HK-2 (cell line): ENCODE measurements around the gene GOSR1.
"Not testable (repeated sequence)": the region's sequence is repeated elsewhere in the genome, so short reads cannot be mapped to it uniquely, and the experiment has no call there.

Experiments used
- DNase-seq: peaks from one replicate; pipeline ENCODE4 v3.0.0-alpha.2; 2018; ENCODE audit not compliant: unreplicated experiment

GOSR1 gene

DNA sequence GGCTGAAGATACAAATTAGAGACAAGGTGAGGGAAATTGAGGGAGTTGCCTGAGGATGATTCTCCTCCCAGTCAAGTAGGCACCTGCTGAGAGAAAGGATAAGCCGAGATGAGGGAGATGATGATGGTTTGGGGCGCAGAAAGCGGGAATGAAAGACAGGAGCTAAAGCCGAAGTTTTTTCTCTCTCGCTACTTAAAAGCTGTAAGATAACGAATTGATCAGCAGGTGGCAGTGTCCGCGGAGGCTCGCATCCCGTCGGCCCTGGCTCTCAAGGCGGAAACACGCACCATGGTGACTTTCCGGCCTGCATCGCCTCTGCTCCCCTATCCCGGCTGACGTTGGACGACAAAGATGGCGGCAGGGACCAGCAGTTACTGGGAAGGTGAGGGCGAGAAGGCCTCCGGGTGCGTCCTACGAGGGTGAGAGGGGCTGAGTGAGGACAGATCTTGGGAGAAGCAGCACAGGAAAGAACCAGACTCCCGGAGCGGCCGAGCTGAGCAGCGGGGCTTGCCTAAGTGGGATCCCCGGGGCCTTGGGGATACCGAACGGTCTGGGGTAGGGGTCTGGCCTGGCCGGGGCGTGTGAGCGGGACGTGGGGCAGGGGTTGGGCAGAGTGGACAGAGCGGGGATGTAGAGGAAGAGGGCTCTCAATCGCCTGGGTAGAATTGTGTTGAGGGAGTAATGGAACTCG is at the start of gene GOSR1:
GOSR1 (plus strand) TSS at position 326 of the 691 bp plus-strand sequence; CDS start at position 352, 26 bp downstream.
- peak; percentile 93 for DNase-seq

DNA sequence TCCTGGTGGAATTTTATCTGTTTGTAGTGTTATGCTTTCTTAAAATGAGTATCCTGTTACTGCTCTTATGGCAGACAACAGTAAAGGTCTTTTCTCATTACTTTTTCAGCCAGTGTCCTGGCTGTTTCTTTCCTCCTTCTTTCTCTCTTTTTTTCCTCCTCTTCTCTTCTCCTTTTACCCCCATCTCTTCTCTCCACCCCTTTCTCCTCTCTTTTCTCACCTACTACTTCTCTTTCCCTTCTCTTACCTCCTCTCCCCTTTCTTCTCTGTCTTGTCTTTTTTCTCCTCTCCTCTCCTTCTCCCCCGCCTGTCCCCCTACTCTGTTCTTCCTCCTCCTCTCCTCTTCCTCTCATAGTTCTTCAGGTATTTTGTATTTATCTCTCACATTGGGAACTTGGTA is 49.6 kb upstream of the GOSR1 start:
- no peak for DNase-seq

DNA sequence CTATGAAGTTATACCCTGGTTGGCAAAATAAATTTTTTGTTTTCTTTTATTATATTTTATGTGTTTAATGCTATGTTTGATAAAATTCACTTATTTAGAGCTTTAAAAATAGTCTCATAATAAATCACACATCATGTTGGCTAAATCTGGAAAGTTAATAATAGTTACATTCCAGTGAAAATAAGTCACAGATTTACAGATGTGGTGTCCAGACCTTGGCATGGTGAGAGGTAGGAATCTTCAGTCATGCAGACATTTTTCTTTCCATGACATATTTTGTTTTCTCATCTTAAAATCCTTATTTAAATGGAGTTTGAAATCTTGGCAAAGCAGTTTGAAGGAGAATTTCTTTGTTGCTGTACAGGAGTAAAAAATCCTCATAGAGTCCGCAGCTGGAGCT is 48.1 kb upstream of the GOSR1 start:
- no peak for DNase-seq

DNA sequence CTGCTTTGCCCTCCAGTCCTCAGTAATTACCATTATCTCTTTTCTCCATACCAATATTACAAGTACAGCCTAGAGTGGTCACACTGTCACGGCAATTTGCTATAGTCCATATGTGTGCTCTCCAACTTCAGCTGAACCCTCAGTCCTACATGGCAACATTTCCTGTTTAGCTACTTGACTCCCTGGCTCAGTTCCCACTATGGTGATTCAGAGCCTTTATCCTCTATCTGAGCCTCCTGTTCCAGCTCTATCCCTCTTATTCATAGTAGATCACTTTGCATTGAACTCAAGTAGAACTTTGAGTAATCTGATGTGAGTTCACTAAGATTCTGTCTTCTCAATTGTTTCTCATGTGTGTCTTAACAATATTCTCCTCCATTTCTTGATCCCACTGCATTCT is 43.7 kb upstream of the GOSR1 start:
- DNase-seq: peak; percentile 34

DNA sequence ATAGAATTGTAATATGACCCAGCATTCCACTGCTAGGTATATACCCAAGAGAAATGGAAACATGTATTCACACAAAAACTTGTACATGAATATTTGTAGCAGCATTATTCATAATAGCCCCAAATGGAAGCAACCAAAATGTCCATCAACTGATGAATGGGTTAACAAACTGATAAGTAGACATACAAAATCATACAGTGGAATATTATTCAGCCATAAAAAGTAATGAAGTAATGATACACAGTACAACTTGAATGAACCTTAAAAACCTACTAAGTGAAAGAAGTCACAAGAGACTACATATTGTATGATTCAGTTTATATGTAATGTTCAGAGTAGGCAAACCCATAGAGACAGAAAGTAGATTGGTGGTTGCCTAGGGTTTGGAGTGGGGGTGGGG is 40.5 kb upstream of the GOSR1 start:
- no peak for DNase-seq

DNA sequence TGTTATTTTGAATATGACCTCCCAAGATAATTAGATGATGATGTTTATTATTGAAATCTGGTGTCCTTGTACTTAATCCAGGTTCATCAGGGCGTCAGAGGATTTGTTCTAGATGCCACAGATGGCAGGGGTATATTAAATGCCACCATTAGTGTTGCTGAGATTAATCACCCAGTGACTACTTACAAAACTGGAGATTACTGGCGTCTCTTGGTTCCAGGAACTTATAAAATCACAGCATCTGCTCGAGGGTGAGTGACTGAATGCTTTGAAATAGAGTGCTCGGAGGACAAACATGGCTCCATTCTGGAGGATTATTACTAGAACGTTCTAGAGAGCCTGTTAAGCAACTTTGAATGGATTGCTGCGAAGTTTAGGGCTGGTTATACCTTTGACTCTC is 33.5 kb upstream of the GOSR1 start:
- DNase-seq: no peak

DNA sequence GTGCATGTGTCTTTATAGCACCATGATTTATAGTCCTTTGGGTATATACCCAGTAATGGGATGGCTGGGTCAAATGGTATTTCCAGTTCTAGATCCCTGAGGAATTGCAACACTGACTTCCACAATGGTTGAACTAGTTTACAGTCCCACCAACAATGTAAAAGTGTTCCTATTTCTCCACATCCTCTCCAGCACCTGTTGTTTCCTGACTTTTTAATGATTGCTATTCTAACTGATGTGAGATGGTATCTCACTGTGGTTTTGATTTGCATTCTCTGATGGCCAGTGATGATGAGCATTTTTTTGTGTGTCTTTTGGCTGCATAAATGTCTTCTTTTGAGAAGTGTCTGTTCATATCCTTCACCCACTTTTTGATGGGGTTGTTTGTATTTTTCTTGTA is 30.6 kb upstream of the GOSR1 start:
- DNase-seq: not testable (repeated sequence)

DNA sequence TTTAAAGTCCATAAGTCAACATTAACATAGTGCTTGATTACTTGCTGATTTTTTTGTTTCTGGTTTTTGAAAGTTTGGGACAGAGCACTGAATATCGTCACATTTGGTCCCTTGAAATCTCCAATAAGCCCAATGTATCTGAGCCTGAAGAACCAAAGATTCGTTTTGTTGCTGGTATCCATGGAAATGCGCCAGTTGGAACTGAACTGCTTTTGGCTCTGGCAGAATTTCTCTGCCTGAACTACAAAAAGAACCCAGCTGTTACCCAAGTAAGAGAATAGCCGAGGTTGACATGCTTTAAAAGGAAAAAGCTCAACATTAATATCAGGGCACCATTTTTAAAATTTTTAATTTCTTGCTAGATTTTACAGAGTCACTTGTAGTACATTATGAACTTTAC is 27.7 kb upstream of the GOSR1 start:
- DNase-seq: no peak

DNA sequence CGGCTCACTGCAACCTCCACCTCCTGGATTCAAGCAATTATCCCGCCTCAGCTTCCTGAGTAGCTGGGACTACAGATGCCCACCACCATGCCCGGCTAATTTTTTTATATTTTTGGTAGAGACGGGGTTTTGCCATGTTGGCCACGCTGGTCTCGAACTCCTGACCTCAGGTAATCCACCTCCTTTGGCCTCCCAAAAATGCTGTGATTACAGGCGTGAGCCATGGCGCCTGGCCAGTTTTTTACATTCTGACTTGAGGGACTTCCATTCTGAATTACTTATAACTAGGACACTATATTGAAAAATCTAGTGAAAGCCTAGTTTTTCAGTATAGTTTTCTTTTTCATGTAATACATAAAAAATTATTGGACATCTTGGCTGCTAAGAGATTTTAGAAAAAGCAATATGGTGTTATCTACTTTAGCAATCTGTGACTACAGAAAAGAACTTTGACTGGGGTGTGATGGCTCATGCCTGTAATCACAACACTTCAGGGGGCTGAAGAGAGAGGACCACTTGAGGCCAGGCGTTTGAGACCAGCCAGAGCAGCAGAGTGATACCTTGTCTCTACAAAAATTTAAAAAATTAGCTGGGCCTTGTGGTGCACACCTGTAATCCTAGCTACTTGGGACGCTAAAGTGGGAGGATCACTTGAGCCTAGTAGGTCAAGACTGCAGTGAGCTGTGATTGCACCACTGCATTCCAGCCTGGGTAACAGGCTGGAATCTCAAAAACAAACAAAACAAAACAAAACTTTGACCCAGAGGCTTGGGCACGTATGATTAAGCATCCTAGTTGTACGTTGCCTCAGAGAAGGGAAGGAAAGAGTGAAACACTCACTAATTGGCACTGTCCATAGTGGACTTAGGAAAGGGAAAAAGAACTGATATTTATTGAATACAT is 26.8 kb upstream of the GOSR1 start:
- DNase-seq: no peak

DNA sequence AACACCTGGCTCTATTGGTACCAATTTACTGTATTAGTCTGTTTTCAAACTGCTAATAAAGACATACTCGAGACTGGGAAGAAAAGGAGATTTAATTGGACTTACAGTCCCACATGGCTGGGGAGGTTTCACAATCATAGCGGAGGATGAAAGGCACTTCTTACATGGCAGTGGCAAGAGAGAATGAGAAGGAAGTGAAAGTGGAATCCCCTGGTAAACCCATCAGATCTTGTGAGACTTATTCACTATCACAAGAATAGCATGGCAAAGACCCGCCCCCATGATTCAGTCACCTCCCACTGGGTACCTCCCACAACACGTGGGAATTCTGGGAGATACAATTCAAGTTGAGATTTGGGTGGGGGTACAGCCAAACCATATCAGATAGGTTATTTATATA is 22.6 kb upstream of the GOSR1 start:
- DNase-seq: no peak

DNA sequence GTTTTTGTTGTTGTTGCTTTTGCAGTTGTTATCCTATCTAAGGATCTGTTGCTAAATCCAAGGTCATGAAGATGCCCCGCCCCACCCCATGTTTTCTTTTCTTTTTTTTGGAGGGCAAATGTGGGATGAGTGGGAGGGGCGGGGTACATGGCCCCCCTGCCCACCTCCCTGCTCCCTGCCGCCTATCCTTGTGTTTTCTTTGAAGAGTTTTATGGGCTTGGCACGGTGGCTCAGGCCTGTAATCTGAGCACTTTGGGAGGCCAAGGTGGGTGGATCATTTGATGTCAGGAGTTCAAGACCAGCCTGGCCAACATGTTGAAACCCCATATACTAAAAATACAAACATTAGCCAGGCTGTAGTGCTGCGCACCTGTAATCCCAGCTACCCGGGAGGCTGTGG is 18.8 kb upstream of the GOSR1 start:
- DNase-seq: no peak

DNA sequence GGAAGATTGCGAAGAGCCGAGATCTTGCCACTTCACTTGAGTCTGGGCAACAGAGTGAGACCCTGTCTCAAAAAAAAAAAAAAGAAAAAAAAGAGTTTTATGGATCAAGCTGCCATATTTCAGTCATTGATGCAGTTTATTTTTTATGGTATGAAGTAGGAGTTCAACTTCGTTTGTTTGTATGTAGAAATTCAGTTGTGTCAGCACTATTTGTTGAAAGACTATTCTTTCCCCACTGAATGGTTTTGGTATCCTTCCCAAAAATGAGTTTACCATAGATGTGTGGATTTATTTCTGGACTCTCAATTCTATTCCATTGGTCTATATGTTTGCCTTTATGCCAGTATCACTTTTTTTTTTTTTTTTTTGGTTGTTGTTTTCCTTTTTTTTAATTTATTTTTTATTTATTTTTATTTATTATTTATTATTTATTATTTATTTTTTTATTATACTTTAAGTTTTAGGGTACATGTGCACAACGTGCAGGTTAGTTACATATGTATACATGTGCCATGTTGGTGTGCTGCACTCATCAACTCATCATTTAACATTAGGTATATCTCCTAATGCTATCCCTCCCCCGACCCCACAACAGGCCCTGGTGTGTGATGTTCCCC is 18.3 kb upstream of the GOSR1 start:
- not testable (repeated sequence) for DNase-seq

DNA sequence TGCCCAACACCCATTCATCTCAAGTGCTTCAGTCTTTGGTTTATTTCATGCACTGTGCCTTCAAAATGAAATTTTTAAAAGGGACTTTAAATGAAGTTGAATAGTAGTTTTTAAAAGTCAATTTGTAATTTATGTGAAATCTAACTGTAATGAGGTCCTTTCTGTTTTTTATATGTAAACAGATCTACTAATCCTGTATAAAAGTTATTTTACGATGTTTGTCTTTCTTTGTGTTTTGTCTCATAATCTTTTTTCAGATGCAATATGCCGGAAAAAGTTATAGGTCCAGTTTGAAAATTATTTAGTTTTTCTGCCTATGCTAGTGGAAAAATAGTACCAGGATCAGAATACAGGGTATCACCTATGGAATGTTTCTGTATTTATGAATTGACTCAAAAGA is 8.7 kb upstream of the GOSR1 start:
- DNase-seq: no peak

DNA sequence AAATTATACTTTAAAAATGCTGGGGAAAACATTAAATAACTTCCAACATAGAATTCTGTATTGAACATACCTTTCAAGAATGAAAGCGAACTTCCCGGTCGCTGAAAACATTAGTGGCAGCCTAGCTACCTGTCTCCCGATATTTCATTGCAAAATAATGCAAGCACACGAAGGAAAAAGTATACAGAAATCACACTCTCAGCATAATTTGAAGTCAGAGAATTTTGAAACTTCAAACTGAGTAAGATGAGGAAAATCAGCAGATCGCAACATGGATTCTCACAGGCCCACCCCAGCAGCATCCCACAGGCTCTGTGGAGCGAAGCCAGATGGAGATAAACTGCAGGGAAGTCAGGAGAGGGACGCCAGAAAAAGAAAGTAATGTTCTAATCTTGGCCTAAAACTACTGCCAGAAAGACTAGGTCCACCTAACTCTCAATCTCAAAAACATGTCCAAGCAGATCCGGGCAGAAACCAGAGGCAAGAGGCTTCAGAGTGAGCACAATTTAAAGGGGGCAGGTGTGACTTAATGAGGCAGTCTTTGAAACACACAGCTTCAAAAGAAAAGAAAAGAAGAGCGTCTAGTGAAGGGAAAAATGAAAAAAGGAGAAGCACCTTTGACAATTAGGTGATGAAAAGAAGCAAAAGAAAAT is 4.8 kb upstream of the GOSR1 start:
- no peak for DNase-seq

DNA sequence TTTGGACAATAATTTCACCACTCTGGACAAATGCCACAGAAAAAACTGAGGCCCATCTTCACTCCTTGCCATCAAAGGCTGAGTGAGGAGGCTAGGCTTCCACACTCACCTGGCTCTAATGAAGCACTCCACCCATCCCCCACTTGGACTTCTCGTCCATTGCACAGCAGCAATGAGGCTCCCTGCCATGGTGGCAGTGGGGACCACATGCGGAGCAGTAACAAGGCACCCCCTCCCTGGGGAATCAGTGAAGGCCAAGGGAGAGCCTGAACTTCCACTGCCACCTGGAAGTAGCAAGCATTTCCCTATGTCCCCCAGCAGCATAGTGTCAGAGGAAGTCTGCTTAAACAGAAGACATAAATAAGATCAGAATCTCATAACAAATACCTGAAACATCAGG is 2.0 kb upstream of the GOSR1 start:
- no peak for DNase-seq

DNA sequence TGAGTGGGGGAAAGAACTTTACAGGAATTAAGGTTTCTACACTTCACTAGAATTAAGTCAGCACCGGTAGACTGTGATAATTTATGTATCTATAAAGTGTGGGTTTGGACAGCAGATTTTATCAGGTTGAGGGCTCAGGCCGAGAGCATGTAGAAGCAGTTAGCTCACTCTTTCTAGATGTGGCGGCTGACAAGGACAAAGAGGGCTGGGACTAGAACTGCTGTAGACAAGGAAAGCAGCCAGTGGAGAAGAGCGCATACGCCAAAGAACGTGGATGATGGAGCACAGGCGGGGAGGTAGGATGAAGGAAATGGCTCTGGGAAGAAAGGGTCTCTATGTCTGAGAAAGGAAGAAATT is 504 bp upstream of the GOSR1 start:
- DNase-seq: no peak

DNA sequence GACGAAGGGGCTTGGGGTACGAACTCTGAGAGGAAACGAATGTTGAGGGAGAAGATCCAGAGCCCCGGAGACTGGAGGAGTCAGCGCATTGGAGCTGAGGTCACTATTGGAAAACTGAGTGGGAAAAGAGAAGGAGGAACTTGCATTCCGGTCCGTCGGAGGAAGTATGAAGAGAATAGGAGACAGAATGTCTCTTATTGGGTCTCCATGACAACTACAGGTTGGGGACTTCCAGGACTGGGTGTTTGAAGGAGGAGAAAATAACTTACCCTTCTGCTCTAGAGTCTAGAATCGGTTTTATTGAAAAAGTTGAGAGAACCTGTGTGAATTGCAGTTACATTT is 537 bp downstream of the GOSR1 start:
- DNase-seq: no peak

DNA sequence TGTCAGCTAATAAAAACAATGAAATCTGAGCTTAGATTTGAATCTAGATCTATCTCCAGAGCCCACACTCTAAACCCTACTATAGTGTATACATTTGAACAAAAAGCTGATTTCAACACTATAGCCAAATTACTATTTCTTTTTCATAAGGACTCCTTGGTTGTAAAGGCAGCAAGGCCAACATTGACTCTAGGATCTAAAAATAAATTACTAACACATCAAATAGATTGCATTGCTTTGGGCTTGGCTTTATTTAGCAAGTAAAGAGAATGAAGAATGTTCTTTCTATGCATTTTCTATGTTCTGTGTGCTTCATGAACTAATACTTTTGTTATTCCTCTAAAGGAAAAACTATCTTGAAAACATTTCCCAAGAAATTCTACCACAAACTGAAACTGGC is 5.3 kb downstream of the GOSR1 start:
- DNase-seq: no peak

DNA sequence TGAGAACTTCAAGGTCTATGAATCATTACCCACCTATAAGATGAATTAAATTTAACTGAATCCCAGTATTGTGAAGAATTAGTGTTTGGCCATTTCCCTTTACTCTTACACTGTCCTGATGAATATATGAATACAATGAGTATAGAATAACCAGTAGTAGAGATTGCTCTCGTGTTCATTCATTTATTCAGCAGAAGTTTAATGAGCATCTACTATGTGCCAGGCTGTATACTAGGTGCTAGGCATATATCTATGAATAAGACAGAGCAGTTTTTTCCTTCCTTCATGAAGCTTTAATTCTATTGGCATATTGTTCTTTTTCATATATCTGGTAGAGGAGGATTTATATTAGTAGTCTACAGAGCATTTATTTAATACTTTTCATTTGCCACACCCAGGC is 6.0 kb downstream of the GOSR1 start:
- DNase-seq: no peak

DNA sequence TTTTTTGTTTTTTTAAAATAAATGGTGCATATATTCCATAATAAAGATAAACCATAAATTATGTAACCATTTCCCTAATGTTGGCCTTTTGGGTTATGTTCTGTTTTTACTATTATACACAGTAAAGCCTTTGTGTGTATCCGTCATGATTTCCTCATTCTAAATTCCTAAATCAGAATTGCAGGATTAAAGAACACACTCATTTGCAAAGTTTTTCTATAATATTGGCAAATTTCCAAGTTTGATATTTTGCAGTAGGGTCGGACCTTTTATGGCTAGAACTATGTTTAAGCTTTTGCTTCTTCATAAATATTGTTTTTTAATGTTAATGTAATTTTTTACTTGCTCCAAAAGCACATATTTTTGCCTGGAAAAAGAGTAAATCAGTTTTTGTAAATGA is 16.6 kb downstream of the GOSR1 start:
- no peak for DNase-seq

DNA sequence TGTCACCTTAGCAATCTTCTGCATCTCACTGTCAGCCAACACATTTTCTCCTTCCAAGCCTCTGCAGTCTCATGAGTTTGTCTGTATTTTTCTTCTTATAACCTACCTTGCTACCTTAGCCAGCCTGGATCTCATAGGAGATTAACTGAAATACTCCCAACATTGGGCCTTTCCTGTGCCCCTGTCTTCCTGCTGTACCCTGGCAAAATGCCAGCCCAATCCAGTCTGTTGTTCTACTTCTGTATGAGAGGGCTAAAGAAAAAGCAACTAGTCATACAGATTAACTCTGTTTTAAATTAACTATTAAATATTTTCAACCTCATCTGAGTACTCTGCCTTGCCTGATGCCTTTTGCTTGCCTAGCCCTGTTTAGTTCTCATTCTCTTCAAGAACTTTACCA is 18.4 kb downstream of the GOSR1 start:
- peak; percentile 13 for DNase-seq

DNA sequence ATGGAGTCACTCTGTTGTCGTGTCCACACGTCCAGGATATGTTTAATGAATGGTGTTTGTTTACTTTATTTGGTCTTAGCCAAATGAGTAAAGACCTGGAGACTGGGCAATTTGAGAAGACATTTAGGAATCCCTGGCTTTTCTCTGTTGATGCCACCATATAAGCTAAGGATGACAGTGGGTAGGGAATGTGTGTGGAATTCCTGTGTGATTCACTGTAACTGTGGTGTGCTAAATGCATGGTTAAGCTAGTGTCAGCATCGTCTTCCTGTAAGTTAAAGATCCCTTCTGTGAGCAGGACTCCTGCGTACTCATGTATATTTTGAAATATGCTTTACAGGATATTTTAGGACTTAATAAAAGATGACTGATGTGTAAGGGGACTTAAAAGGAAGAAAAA is 26.4 kb downstream of the GOSR1 start:
- DNase-seq: no peak
